Measurements from ENCODE around the gene KMT2C.

KMT2C gene

DNA sequence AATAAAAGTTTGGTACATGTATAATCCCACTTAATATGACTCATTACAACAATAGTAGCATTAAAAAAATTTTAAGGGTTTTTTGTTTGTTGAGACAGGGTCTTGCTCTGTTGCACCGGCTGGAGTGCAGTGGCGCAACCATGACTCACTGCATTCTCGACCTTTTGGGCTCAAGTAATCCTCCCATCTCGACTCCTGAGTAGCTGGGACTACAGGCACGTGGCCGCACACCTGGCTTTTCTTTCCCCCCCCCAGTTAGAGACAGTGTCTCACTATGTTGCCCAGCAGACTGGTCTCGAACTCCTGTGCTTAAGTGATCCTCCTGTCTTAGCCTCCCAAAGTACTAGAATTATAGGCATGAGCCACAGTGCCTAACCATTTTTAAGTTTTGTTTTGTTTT lies 40.7 kb downstream of the KMT2C start:
- TF ChIP-seq GATA2 (IDR thresholded peaks at IDR 0.05; ENCODE audit: low read depth, low read length), result no peak
- TF ChIP-seq GATA3 (IDR thresholded peaks at IDR 0.05; ENCODE audit: low read depth, low read length), result no peak

- no peak for TF ChIP-seq GATA3 (IDR thresholded peaks at IDR 0.05; ENCODE audit: low read depth, low read length)
- no peak for TF ChIP-seq GATA2 (IDR thresholded peaks at IDR 0.05; ENCODE audit: low read depth, low read length)
These were observed 43.5 kb downstream of the KMT2C start for GRCh38 chr7:152392254-152392653.

DNA sequence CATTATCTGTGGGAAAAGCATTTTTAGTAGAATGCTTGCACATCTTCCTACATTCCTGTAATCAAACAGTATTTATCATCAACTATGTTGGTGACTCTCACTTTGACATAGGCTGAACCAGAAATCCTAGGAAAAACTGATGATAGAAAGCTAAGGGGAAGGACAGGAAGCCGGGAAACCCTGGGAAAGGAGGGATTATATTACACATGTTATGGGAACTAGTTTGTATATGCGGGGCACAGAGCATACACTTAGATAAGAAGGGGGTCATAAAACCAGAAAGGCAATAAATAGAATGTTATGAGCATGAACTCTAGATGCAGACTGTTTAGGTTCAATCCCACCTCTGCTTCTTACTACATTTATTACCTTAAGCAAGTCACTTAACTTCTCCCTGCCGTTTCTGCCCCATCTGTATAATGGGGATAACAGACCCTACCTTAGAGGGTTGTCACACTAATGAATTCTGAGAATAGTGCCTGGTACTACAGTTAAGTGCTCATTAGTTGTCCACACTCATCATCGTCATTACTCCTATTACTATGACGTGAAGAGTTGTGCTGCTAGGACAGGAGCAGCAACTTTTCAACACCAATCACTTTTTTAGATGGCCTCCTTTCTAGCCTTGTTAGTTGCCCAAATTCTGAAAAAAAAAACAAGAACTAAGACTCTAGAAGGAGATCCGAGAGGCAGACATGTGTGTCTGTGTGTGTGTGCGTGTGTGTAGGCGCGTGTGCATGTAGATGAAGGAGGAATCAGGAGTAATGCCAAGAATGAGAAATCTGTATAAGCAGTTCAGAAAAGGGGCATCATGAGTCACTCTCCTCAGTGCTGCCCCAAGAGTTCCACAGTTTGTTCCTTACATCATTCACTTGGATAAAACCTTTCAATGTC lies 52.2 kb downstream of the KMT2C start:
- no peak for TF ChIP-seq GATA3 (IDR thresholded peaks at IDR 0.05; ENCODE audit: low read depth, low read length)
- TF ChIP-seq GATA2 (IDR thresholded peaks at IDR 0.05; ENCODE audit: low read depth, low read length), result no peak

DNA sequence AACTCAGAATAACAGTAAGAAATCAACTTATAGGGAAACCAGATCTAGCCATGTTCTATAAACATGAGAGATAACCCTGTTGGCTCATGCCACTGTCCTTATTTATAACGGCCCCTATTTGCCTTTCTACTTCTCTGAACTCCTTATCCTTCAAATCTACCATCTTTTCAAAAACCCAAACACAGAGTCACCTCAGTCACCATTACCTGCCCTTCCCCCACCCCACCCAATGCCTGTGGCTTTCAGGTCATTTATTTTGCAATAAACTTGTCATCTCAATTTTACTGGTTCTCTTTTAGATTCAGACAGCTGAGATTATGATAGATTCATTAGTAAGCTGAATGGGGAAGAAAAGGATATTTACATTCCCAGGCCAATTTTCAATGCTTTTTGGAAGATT lies 53.6 kb downstream of the KMT2C start:
- TF ChIP-seq GATA2 (IDR thresholded peaks at IDR 0.05; ENCODE audit: low read depth, low read length) (no peak), GATA3 (IDR thresholded peaks at IDR 0.05; ENCODE audit: low read depth, low read length) (no peak)

DNA sequence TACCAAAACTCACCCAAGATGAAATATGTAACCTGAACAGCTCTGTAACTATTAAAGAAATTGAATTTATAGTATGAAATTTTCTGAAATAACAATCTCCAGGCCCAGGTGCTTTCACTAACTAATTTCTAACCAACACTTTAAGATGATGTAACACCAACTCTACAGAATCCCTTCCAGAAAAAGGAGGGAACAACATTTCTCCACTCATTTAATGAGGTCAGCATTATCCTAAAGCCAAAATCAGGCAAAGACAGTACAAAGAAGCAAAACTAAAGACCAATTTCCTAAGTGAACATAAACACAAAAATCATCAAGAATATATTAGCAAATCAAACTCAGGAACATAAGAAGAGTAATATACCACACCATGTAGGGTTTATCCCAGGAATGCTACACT lies 65.5 kb downstream of the KMT2C start:
- TF ChIP-seq GATA3 (IDR thresholded peaks at IDR 0.05; ENCODE audit: low read depth, low read length) (no peak), GATA2 (IDR thresholded peaks at IDR 0.05; ENCODE audit: low read depth, low read length) (no peak)

- TF ChIP-seq GATA2 (IDR thresholded peaks at IDR 0.05; ENCODE audit: low read depth, low read length) (no peak), GATA3 (IDR thresholded peaks at IDR 0.05; ENCODE audit: low read depth, low read length) (no peak)
These were observed 66.3 kb downstream of the KMT2C start for GRCh38 chr7:152369518-152369917.

- TF ChIP-seq GATA2 (IDR thresholded peaks at IDR 0.05; ENCODE audit: low read depth, low read length) (no peak), GATA3 (IDR thresholded peaks at IDR 0.05; ENCODE audit: low read depth, low read length) (no peak)
These were observed 68.6 kb downstream of the KMT2C start for GRCh38 chr7:152367170-152367569.

- no peak for TF ChIP-seq GATA2 (IDR thresholded peaks at IDR 0.05; ENCODE audit: low read depth, low read length)
- no peak for TF ChIP-seq GATA3 (IDR thresholded peaks at IDR 0.05; ENCODE audit: low read depth, low read length)
These were observed 69.1 kb downstream of the KMT2C start for GRCh38 chr7:152366662-152367061.

GRCh38 chr7:152365982-152366603 lies 69.7 kb downstream of the KMT2C start:
- TF ChIP-seq GATA2 (IDR thresholded peaks at IDR 0.05; ENCODE audit: low read depth, low read length) (no peak), GATA3 (IDR thresholded peaks at IDR 0.05; ENCODE audit: low read depth, low read length) (no peak)

GRCh38 chr7:152363798-152364197 lies 72.0 kb downstream of the KMT2C start:
- TF ChIP-seq GATA2 (IDR thresholded peaks at IDR 0.05; ENCODE audit: low read depth, low read length) (no peak), GATA3 (IDR thresholded peaks at IDR 0.05; ENCODE audit: low read depth, low read length) (no peak)

DNA sequence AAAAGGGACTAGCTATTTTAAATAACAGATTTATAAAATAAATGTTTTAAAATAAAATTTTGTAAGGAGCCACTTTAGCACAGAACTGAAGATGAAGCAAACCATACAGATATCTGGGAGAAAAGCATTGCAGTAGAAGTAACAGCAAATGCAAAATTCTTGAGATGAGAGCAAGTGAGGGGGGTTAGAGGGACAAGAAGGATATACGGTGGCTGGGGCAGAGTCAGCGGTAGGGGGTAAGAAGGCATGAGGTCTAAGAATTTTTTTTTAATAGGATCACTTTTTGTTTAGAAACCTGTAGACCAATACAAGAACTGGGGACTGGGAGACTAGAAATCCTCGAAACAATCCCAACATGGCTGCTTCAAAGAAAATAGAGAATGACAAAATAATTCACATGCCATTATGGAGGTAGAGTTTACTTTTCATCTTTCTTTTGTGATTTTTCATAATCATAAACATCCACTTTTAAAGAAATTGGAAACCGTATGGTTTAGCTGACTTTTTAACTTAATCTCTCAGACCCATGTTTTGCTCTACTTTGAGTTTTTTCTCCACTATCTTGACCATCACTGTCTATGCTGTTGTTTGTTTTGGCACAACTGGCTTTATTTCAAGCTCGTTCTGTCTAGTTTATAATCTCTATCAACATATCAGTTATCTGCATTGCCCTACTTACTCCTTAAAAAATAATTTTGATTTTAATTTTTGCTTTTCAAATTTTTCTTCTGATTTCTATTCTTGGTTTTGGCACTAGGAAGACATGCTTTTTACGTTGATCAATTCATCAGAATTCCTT lies 73.5 kb downstream of the KMT2C start:
- no peak for TF ChIP-seq GATA3 (IDR thresholded peaks at IDR 0.05; ENCODE audit: low read depth, low read length)
- TF ChIP-seq GATA2 (IDR thresholded peaks at IDR 0.05; ENCODE audit: low read depth, low read length), result peak; percentile 49; the same call in 1 of the 2 replicates

DNA sequence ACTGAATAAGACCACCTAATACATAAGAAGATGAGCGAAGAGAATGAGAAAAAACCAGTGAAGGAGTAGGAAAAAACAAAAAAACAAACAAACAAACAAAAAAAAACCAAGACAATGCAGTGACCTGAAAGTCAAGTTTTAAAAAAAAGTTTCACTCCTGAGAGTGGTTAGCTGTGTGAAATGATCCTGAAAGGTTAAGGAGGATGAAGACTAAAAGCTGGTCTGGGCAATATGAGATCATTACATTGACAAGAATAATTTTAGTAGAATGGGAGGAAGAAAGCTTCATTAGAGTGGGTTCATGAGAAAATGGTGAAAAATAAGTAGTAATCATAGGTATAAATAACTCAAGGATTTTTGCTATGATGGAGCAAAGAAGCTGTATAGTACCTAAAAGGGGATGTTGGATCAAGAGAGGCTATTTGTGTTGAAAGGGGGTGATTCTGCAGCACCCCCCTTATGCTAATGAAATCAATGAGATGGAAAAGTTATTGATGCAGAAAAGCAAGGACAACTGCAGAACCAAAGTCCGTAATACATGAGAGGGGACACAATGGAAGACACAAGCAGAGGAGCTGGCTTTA lies 80.2 kb downstream of the KMT2C start:
- TF ChIP-seq GATA3 (IDR thresholded peaks at IDR 0.05; ENCODE audit: low read depth, low read length), result no peak
- no peak for TF ChIP-seq GATA2 (IDR thresholded peaks at IDR 0.05; ENCODE audit: low read depth, low read length)

DNA sequence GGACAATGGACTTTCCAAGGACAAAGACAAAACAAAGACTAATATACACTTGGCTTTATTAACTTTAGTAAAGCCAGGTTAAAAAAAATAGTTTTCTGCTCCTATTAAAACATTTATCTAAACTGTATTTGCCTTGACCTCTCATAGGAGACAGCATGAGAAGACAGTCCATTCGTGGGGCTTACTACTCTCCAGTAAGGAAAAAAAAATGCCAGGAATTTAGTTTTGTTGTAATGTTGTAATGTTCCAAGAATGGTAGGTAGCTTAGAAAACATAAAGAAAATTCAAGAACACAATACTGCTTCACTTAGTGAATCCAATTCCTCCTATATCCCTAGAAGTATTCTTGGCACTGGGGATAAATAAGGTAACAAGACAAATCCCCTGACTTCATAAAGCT lies 81.7 kb downstream of the KMT2C start:
- no peak for TF ChIP-seq GATA3 (IDR thresholded peaks at IDR 0.05; ENCODE audit: low read depth, low read length)
- TF ChIP-seq GATA2 (IDR thresholded peaks at IDR 0.05; ENCODE audit: low read depth, low read length), result no peak

DNA sequence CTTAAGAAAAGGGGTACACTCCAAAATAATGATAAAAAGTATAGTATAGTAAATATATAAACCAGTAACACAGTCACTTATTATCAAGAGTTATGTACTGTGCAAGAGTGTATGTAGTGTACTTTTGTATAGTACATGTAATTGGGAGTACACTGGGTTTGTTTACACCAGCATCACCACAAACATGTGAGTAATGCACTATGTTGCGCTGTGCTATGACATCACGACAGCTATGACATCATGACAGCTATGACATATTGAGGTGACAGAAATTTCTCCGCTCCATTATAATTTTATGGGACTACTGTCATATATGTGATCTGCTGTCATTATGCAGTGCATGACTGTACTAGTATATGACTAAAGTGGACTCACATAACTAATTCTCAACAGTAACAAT lies 84.6 kb downstream of the KMT2C start:
- TF ChIP-seq GATA2 (IDR thresholded peaks at IDR 0.05; ENCODE audit: low read depth, low read length) (no peak), GATA3 (IDR thresholded peaks at IDR 0.05; ENCODE audit: low read depth, low read length) (no peak)

All from SH-SY5Y (cell line).